Type B pancreatic cell (in vitro differentiated cells): ENCODE data around the gene RGS10. TPM values are rescaled to one million over a fixed set of nuclear protein-coding genes. Genes with fewer than 3 reads are reported as not detected.
A peak's percentile ranks its signal among the peaks of the same experiment; 100 is the strongest.

Experiments
- DNase-seq: peaks from one replicate; pipeline ENCODE4 v3.0.0; 2021; ENCODE audit warnings: mixed read lengths; ENCODE audit not compliant: unreplicated experiment; ENCODE audit errors: extremely low spot score
- H3K27ac Mint-ChIP-seq: 2 replicates; pipeline ENCODE4 v1.8.0; 2021; ENCODE audit warnings: mild to moderate bottlenecking, mixed read lengths
- H3K27me3 Mint-ChIP-seq: 2 replicates; pipeline ENCODE4 v1.8.0; 2021; ENCODE audit warnings: mixed read lengths
- H3K36me3 Mint-ChIP-seq: 2 replicates; pipeline ENCODE4 v1.8.0; 2021; ENCODE audit warnings: mixed read lengths
- H3K4me1 Mint-ChIP-seq: one replicate; pipeline ENCODE4 v1.8.0; 2021; ENCODE audit warnings: mixed read lengths; ENCODE audit not compliant: unreplicated experiment
- H3K4me3 Mint-ChIP-seq: 2 replicates; pipeline ENCODE4 v1.8.0; 2021; ENCODE audit warnings: mild to moderate bottlenecking, mixed read lengths
- H3K9me3 Mint-ChIP-seq: 2 replicates; pipeline ENCODE4 v1.8.0; 2021; ENCODE audit warnings: mixed read lengths
- total RNA-seq: library from RNA; stranded (reverse); gene quantifications from 2 replicates; pipeline ENCODE4 v1.2.1, GENCODE V29; 2021; ENCODE audit warnings: low replicate concordance
- TF ChIP-seq, protein P1 (sequence below): fragments of 200-600 bp; sonication (generic); conservative IDR thresholded peaks from 2 replicates; pipeline ENCODE4 v1.5.0; 2021; ENCODE audit warnings: antibody characterized with exemption, mild to moderate bottlenecking

The RGS10 gene
- total RNA-seq, 1 donor from 2014 or later = 10.2 TPM

DNA sequence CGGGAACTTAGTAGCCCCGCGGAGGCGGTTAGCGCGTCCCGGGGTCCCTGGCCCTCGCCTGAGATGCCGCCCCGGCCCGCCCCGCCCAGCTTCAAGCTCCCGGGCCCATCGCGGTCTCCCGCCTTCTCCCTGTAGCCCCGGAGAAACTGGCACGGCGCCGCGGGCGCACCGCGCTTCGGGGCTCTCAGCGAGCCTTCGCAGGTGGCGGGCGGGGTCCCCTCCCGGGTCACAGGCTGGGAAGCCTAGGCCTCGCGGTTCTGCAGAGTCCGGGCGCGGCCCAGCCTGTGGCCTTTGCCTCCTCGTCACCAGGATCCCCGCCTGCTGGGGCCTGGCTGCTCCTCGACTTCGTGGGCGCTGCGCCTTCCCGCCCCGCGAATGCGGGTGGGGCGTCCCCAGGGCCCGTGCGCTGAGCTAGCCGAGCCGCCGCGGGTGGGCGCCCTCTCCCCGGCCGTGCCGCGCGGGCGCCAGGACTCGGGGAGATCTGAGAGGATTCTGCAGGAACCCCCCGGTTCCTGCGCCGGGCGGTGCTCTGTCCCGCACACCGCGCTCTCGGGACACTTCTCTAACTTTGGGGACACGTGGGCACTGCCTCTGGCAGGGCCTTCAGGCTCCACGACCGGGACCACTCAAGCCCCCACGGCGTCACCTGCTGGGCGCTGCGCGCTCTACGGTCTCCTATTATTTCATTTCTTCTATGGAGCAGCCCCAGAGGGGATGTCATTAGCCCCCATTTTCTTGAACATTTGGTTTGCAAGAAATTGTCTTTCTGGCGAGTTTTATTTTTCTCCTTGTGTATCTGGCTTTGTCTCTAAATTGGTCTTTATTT is 682 bp upstream of the RGS10 start:
- Mint-ChIP-seq H3K27ac (peak overlapping the region; percentile 74), H3K27me3 (peaks cover 65% of the 10 kb centered on the region), H3K9me3 (no peaks in the 10 kb centered on the region), H3K36me3 (no peaks in the 10 kb centered on the region), H3K4me1 (peaks cover 25% of the 10 kb centered on the region), H3K4me3 (peak overlapping the region; percentile 93)
- TF ChIP-seq, protein P1, sequence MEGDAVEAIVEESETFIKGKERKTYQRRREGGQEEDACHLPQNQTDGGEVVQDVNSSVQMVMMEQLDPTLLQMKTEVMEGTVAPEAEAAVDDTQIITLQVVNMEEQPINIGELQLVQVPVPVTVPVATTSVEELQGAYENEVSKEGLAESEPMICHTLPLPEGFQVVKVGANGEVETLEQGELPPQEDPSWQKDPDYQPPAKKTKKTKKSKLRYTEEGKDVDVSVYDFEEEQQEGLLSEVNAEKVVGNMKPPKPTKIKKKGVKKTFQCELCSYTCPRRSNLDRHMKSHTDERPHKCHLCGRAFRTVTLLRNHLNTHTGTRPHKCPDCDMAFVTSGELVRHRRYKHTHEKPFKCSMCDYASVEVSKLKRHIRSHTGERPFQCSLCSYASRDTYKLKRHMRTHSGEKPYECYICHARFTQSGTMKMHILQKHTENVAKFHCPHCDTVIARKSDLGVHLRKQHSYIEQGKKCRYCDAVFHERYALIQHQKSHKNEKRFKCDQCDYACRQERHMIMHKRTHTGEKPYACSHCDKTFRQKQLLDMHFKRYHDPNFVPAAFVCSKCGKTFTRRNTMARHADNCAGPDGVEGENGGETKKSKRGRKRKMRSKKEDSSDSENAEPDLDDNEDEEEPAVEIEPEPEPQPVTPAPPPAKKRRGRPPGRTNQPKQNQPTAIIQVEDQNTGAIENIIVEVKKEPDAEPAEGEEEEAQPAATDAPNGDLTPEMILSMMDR = peak; percentile 68
- no peak for DNase-seq

DNA sequence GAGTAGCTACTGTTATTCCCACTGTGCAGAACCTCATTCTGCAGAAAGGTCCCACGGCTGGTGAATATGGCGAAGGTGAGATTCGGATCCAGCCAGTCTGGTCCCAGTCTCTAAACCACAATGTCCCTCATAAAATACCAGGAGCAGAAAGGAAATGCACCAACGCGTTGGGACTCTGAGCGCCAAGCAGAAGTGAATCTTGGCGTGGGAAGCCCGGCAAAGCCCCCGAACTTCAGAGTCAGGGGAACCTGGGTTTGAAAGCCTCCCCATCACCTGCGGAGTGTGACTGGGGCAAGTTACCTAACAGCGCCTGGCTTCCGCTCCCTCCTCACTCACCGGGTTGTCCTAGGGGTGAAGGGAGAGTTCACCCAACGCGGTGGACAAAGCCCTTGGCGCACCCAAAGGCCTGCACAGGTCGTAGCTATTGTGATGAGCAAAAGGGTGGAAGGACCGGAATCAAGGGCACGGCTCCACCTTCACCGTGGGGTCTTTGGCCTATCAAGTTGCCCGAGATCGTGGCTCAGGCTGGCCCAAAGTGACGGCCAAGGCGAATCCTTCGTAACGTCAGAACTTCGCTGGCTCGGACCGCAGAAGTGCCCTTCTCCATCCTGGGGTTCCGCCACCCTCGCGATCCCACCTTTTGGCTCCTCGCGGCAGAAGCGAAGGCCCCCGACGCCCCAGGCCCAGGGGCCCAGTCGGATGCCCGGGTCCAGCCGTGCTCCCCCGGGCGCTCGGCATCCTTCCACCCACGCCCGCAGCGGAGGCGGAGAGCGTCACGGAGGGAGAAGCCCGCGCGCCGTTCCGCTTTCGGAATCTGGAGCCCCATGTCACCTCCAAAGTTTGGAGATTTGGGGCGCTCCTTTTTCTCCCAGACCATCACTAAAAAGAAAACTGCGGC is 811 bp downstream of the RGS10 start:
- DNase-seq = no peak
- Mint-ChIP-seq H3K27me3 (peaks cover 71% of the 10 kb centered on the region), H3K36me3 (no peaks in the 10 kb centered on the region)

DNA sequence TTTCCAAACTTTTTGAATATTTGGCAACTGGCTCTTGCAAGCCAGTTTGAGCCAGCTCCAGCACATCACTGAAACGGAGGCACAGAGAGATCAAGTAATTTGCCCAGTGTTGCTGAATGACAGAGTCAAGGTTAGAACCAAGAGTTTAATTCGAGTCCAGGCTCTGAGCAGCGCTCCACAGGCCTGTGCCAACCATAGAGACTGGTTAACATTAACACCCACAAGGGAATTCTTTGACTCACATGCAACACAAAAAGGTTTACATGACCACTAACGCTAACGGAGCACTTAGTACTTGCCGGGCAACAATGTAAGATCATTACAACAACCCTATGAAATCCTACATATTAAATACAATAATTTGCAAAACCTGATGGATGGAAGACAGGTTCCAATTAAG is 1.5 kb downstream of the RGS10 start:
- no peak for DNase-seq
- H3K4me3 Mint-ChIP-seq = peak overlapping the region; percentile 79
- TF ChIP-seq, protein P1 = no peak
- peaks cover 68% of the 10 kb centered on the region for H3K27me3 Mint-ChIP-seq
- peaks cover 34% of the 10 kb centered on the region for H3K4me1 Mint-ChIP-seq
- H3K9me3 Mint-ChIP-seq = no peaks in the 10 kb centered on the region
- no peak overlapping the region for H3K27ac Mint-ChIP-seq
- no peaks in the 10 kb centered on the region for H3K36me3 Mint-ChIP-seq

More for the DNA sequence above, 811 bp downstream of the RGS10 start:
- peaks cover 32% of the 10 kb centered on the region for H3K4me1 Mint-ChIP-seq
- peak overlapping the region; percentile 79 for H3K4me3 Mint-ChIP-seq
- TF ChIP-seq, protein P1 = no peak
- H3K27ac Mint-ChIP-seq = no peak overlapping the region
- no peaks in the 10 kb centered on the region for H3K9me3 Mint-ChIP-seq

DNA sequence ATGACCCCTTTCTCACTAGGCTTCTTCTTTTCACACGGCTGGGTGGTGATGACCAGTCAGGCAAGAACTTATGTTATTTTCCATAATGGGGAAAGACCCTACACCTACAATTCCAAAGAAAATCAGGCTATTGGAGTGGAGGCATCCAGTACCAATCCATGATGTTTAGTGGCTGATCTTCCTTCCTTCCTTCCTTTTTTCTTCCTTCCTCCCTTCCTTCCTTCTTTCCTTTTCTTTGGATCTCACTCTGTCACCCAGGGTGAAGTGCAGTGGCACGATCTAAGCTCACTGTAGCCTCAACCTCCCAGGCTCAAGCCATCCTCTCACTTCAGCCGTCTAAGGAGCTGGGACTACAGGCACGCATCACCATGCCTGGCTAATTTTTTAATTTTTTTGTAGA is 2.5 kb downstream of the RGS10 start:
- no peaks in the 10 kb centered on the region for H3K9me3 Mint-ChIP-seq
- peaks cover 36% of the 10 kb centered on the region for H3K4me1 Mint-ChIP-seq
- TF ChIP-seq, protein P1 = no peak
- no peak overlapping the region for H3K27ac Mint-ChIP-seq
- H3K36me3 Mint-ChIP-seq = no peaks in the 10 kb centered on the region
- H3K4me3 Mint-ChIP-seq = peak overlapping the region; percentile 21
- H3K27me3 Mint-ChIP-seq = peaks cover 67% of the 10 kb centered on the region
- DNase-seq = no peak

DNA sequence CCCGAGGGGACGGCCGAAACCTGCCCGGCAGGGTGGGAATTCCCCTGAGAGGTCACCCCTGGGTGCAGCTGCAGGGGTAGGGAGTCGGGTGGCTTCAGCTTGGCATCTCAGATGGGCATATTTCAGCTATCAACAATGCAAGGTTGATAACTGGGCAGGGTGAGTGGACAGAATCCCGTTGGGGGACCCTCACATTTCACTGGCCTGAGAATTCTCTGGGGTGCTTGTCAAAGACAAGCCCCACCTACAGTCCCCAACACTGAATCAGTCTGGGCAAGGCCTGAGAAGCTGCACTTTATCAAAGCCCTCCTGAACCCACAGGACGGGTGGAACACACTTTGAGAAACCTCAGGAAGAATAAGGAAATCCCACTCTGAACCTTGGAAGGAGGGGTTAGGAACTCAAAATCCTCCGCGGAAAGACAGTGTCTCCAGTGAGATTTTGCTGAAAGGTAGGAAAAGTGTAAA is 3.1 kb downstream of the RGS10 start:
- no peak for DNase-seq
- Mint-ChIP-seq H3K27me3 (peaks cover 65% of the 10 kb centered on the region), H3K9me3 (no peaks in the 10 kb centered on the region), H3K36me3 (no peaks in the 10 kb centered on the region), H3K27ac (no peak overlapping the region), H3K4me1 (peaks cover 35% of the 10 kb centered on the region), H3K4me3 (no peak overlapping the region)
- TF ChIP-seq, protein P1 = no peak
